Calu3 (cell line): ENCODE data around the gene ZNF101. TPM values are rescaled to one million over a fixed set of nuclear protein-coding genes. Genes with fewer than 3 reads are reported as not detected.
A peak's percentile ranks its signal among the peaks of the same experiment; 100 is the strongest.

Experiments used
- BruUV-seq: library from RNA; stranded (reverse); fragments of 400-500 nt; replicated peaks from 2 replicates; lab custom pipeline; 2021; lab: Mats Ljungman, UMichigan
- CTCF ChIA-PET: fragments of 300-600 bp; sonication (Branson Sonifier 250); formaldehyde crosslinking; loops from one replicate; lab custom pipeline; 2022; ENCODE audit warnings: antibody characterized with exemption; lab: Charles Lee
- DNase-seq: peaks from one replicate; pipeline ENCODE4 v3.0.0; 2022
- H3K27ac Mint-ChIP-seq: one replicate; pipeline ENCODE4 v1.8.0; 2022; ENCODE audit warnings: mixed read lengths; ENCODE audit not compliant: unreplicated experiment
- H3K27me3 Mint-ChIP-seq: one replicate; pipeline ENCODE4 v1.8.0; 2022; ENCODE audit warnings: mixed read lengths; ENCODE audit not compliant: unreplicated experiment
- H3K36me3 Mint-ChIP-seq: one replicate; pipeline ENCODE4 v1.8.0; 2022; ENCODE audit warnings: mild to moderate bottlenecking, moderate library complexity, mixed read lengths; ENCODE audit not compliant: insufficient read depth, unreplicated experiment
- H3K4me1 Mint-ChIP-seq: one replicate; pipeline ENCODE4 v1.8.0; 2022; ENCODE audit warnings: mild to moderate bottlenecking, low read depth, mixed read lengths; ENCODE audit not compliant: unreplicated experiment
- H3K4me3 Mint-ChIP-seq: one replicate; pipeline ENCODE4 v1.8.0; 2022; ENCODE audit warnings: mild to moderate bottlenecking, low read depth, moderate library complexity, mixed read lengths; ENCODE audit not compliant: unreplicated experiment
- H3K9me3 Mint-ChIP-seq: one replicate; pipeline ENCODE4 v1.8.0; 2022; ENCODE audit warnings: low read depth, mixed read lengths; ENCODE audit not compliant: unreplicated experiment
- intact Hi-C: fragments of 100-400 bp; cut with micrococcal nuclease; formaldehyde crosslinking; loops from one replicate; pipeline ENCODE4 v1.10.0; 2022; ENCODE audit not compliant: unreplicated experiment
- total RNA-seq: library from RNA; stranded (reverse); gene quantifications from 2 replicates; pipeline ENCODE4 v1.2.3, GENCODE V29; 2022
- TF ChIP-seq, protein P1 (sequence below): fragments of 200-600 bp; IDR thresholded peaks from one replicate; pipeline ENCODE4 v1.8.0; 2022; ENCODE audit warnings: antibody characterized with exemption; ENCODE audit not compliant: unreplicated experiment

Gene ZNF101
- total RNA-seq, 1 experiment from 2014 or later, result 8.3 TPM

DNA sequence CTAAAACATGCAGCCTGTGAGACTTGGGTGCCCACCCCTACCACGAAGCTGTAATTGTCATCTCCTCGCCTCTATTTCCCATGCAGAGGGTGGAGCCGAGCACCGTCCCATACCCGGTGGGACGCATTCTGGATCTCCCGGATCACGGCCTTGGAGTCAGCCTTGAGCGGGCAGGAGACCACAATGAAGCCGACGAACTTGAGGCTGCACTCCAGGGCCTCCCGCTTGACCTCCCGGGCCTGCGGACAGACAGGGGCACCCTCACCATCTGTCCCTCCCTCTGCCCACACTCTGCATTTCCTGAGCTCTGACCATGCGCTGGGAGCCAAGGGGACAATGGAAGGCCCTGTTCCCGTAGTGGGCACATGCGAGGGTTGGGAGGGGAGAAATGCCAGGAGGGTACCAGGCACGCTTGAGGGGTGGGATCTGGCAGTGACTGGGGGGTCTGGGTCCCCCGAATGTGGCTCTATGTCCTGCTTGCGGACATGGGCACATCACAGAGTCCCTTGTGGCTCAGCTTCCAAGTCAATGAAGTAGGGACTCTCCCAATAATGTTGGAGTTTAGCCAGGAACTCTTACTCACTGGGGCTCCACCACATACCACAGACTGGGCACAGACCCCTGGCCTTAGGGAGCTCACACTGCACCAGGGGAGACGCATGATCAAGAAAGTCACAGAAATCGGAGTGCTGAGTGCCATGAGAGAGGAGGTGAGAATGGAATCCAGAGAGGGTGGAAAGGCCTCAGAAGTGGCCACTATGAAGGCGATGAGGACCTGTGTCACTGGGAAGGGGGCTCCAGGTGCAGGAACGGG, 15.9 kb upstream of the ZNF101 start:
- no peaks in the 10 kb centered on the region for H3K9me3 Mint-ChIP-seq
- peak overlapping the region; percentile 47 for H3K27ac Mint-ChIP-seq
- CTCF ChIA-PET, result no interaction called here
- intact Hi-C loops, result no loop called here
- BruUV-seq, result no TSS peak
- no peak for DNase-seq
- H3K36me3 Mint-ChIP-seq, result peaks cover 40% of the 10 kb centered on the region
- H3K4me1 Mint-ChIP-seq, result no peaks in the 10 kb centered on the region
- no peak overlapping the region for H3K4me3 Mint-ChIP-seq
- H3K27me3 Mint-ChIP-seq, result no peaks in the 10 kb centered on the region
- TF ChIP-seq, protein P1, sequence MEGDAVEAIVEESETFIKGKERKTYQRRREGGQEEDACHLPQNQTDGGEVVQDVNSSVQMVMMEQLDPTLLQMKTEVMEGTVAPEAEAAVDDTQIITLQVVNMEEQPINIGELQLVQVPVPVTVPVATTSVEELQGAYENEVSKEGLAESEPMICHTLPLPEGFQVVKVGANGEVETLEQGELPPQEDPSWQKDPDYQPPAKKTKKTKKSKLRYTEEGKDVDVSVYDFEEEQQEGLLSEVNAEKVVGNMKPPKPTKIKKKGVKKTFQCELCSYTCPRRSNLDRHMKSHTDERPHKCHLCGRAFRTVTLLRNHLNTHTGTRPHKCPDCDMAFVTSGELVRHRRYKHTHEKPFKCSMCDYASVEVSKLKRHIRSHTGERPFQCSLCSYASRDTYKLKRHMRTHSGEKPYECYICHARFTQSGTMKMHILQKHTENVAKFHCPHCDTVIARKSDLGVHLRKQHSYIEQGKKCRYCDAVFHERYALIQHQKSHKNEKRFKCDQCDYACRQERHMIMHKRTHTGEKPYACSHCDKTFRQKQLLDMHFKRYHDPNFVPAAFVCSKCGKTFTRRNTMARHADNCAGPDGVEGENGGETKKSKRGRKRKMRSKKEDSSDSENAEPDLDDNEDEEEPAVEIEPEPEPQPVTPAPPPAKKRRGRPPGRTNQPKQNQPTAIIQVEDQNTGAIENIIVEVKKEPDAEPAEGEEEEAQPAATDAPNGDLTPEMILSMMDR, result no peak

DNA sequence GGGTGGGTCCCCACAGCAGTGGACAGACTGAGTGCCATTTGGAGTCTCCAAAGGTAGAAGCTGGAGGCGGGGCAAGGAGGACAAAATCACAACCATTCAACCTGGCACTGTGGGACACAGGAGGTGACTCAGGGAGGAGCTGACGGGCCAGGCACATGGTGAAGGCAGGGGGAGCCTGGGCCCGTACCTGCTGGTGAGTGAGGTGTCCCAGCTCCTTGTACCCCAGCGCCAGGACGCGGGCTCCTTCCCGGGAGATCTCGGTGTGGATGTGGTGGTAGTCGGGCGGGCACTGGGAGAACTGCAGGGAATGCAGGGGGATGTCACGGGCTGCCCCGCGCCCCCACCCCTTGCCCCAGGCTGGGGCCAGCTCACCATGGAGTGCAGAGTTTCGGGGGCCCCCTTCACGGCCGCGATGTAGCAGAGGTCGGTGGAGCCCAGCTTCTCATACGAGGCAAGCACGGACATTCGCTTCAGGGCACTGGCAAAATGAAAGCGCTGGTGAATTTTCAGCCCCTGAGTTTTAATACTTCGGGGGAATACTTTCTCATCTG, 15.0 kb upstream of the ZNF101 start:
- H3K4me1 Mint-ChIP-seq, result no peaks in the 10 kb centered on the region
- no peaks in the 10 kb centered on the region for H3K27me3 Mint-ChIP-seq
- DNase-seq, result no peak
- no peak overlapping the region for H3K27ac Mint-ChIP-seq
- intact Hi-C loops, result no loop called here
- H3K9me3 Mint-ChIP-seq, result no peaks in the 10 kb centered on the region
- CTCF ChIA-PET, result no interaction called here
- TF ChIP-seq, protein P1, result no peak
- no TSS peak for BruUV-seq
- H3K36me3 Mint-ChIP-seq, result peaks cover 33% of the 10 kb centered on the region
- H3K4me3 Mint-ChIP-seq, result no peak overlapping the region

GRCh38 chr19:19654441-19654840, 14.2 kb upstream of the ZNF101 start:
- CTCF ChIA-PET, result no interaction called here
- intact Hi-C loops, result no loop called here
- Mint-ChIP-seq H3K4me1 (no peaks in the 10 kb centered on the region), H3K9me3 (no peaks in the 10 kb centered on the region), H3K4me3 (no peak overlapping the region), H3K27me3 (no peaks in the 10 kb centered on the region), H3K36me3 (peaks cover 28% of the 10 kb centered on the region), H3K27ac (no peak overlapping the region)
- DNase-seq, result no peak
- TF ChIP-seq, protein P1, result no peak
- BruUV-seq, result no TSS peak

DNA sequence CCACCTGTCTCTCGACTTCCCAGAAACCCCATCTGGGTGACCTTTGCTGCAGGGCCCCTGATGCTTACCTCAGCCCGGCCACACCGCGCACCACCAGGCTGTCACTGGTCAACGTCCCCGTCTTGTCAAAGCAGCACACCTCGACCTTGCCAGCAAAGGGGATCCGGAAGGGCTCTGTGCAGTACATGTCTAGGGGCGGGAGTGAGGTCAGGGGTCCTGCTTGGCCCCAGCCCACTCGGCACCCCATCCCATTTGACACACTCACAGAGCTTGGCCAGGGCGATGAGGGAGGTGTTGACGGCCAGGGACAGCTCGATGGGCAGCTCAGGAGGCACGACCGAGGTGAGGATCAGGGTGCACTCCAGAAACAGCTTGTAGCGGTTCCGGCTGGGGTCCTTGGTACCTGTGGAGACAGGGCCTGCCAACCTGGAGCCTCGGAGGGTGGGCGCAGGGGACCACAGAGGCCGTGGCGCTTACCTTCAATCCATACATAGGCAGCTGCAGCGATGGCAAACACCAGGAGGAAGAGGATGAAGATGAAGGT, 13.5 kb upstream of the ZNF101 start:
- Mint-ChIP-seq H3K9me3 (no peaks in the 10 kb centered on the region), H3K27me3 (no peaks in the 10 kb centered on the region), H3K27ac (no peak overlapping the region), H3K4me3 (no peak overlapping the region), H3K36me3 (peaks cover 27% of the 10 kb centered on the region), H3K4me1 (no peaks in the 10 kb centered on the region)
- DNase-seq, result no peak
- TF ChIP-seq, protein P1, result no peak
- CTCF ChIA-PET, result no interaction called here
- intact Hi-C loops, result no loop called here
- BruUV-seq, result no TSS peak
